ENCODE results near the gene SRSF4. TPM values are rescaled to one million over a fixed set of nuclear protein-coding genes. Genes with fewer than 3 reads are reported as not detected.

Gene SRSF4
- total and polyA plus RNA-seq, 2 of the 8 experiments (the other 6 are each of a cell fraction or from before 2014, with no cell fraction given), result 34.9 to 86.5 TPM

GRCh38 chr1:29202584-29203340 is 21.1 kb upstream of the SRSF4 start:
- H3K27ac ChIP-seq (ENCODE audit: low read depth, low read length), result no peak overlapping the region
- no peak overlapping the region for H4K8ac ChIP-seq (ENCODE audit: extremely low read depth, insufficient read depth, low read length)
- no peak overlapping the region for H3K18ac ChIP-seq (ENCODE audit: extremely low read depth, low read length)
- no peak overlapping the region for H3K56ac ChIP-seq (replicated peaks; ENCODE audit: insufficient read length, low read depth, low read length)
- H3K4me1 ChIP-seq (replicated peaks in 1 of 4; ENCODE audit: control insufficient read depth in 3 of 4, insufficient read depth in 4 of 4, low read length in 3 of 4), result peaks cover 0 to 6% (median 2%) of the 10 kb centered on the region in 4 experiments; a peak in 2 of 7 replicates
- no peaks in the 10 kb centered on the region for H3K9me3 ChIP-seq (ENCODE audit: insufficient read depth in 2 of 2, low read depth in 1 of 2, low read length in 1 of 2)
- H3K14ac ChIP-seq (ENCODE audit: insufficient read length), result no peak overlapping the region
- peaks cover 2 to 31% (median 21%) of the 10 kb centered on the region in 4 experiments; a peak in 6 of 8 replicates for H3K36me3 ChIP-seq (ENCODE audit: control insufficient read depth in 2 of 4, insufficient read depth in 4 of 4, low read length in 3 of 4)
- peak; percentile 90 to 99 for DNase-seq (ENCODE audit: low read depth in 1 of 2, low spot score in 2 of 2)
- H3K9ac ChIP-seq (replicated peaks in 1 of 4; ENCODE audit: extremely low read depth in 1 of 4, low read depth in 3 of 4, low read length in 3 of 4), result no peak overlapping the region
- ChIA-PET POLR2A (ENCODE audit: partially characterized antibody) (interaction anchor here (1.0 to 1.7 kb wide), 8 partner anchors 9 to 79 kb away, joined by 3 to 6 read pairs (median 4); partner anchors contain the start of genes SRSF4 and TMEM200B), CTCF (ENCODE audit: partially characterized antibody) (interaction anchor here (0.7 to 5.3 kb wide), 41 partner anchors 8 to 342 kb away, joined by 3 to 20 read pairs (median 5); partner anchors contain the start of genes SRSF4 and TMEM200B)
- H2BK12ac ChIP-seq (ENCODE audit: low read depth, low read length), result 0 out of 2 replicates have a peak overlapping the region, but pooled peaks have one; percentile 30
- H2BK15ac ChIP-seq (ENCODE audit: low read length), result 0 out of 2 replicates have a peak overlapping the region, but pooled peaks have one; percentile 19
- H3K27me3 ChIP-seq (replicated peaks in 1 of 4; ENCODE audit: control insufficient read depth in 3 of 4, extremely low read depth in 1 of 4, insufficient read depth in 3 of 4, low read length in 3 of 4), result no peaks in the 10 kb centered on the region
- H3K79me2 ChIP-seq (ENCODE audit: control insufficient read depth in 1 of 2, insufficient read depth in 2 of 2, low read length in 2 of 2), result no peaks in the 10 kb centered on the region
- H4K91ac ChIP-seq (replicated peaks; ENCODE audit: insufficient read length, low read length), result no peak overlapping the region
- no peak overlapping the region for H3K4ac ChIP-seq (replicated peaks; ENCODE audit: insufficient read length, low read depth, low read length)
- H2BK20ac ChIP-seq (ENCODE audit: low read length), result no peak overlapping the region
- H2BK5ac ChIP-seq (ENCODE audit: low read depth, low read length), result no peak overlapping the region
- 47% methylated on average over 14 of the region's 14 CpGs; no CpG with 5 or more reads in 1 of the 2 experiments for WGBS, 2 experiments (ENCODE audit: extremely low coverage in 1 of 2, insufficient coverage in 1 of 2, insufficient read length in 1 of 2, insufficient replicate concordance in 2 of 2, low coverage in 1 of 2, low lambda C conversion rate in 2 of 2, missing lambda C conversion rate in 1 of 2)
- H3K23ac ChIP-seq (ENCODE audit: insufficient read length), result no peak overlapping the region
- H2AK5ac ChIP-seq (ENCODE audit: low read depth, low read length), result no peak overlapping the region
- peaks cover 0 to 2% of the 10 kb centered on the region in 2 experiments for H4K20me1 ChIP-seq (replicated peaks in 1 of 2; ENCODE audit: control insufficient read depth in 1 of 2, insufficient read depth in 2 of 2, low read length in 2 of 2)
- H2BK120ac ChIP-seq (replicated peaks; ENCODE audit: low read depth, low read length), result no peak overlapping the region
- H3K23me2 ChIP-seq (ENCODE audit: low read depth, low read length), result no peaks in the 10 kb centered on the region
- H3K4me2 ChIP-seq (ENCODE audit: insufficient read depth in 1 of 2, low read depth in 2 of 2, low read length in 2 of 2), result no peak overlapping the region
- no peak overlapping the region for H3K4me3 ChIP-seq (ENCODE audit: extremely low read depth in 1 of 4, insufficient read depth in 2 of 4, low read depth in 3 of 4, low read length in 4 of 4)
- H4K5ac ChIP-seq (ENCODE audit: insufficient read length, low read depth, low read length), result no peak overlapping the region
- no peaks in the 10 kb centered on the region for H3K79me1 ChIP-seq (ENCODE audit: low read depth, low read length)
- peak; percentile 99 for FAIRE-seq
- no peak overlapping the region for H2AFZ ChIP-seq (ENCODE audit: low read length)
- TF ChIP-seq EP300 (IDR thresholded peaks at IDR 0.05; ENCODE audit: borderline replicate concordance in 1 of 2, low read depth in 2 of 2, low read length in 2 of 2), result no peak
- TF ChIP-seq EZH2 (IDR thresholded peaks at IDR 0.05; ENCODE audit: low read depth, low read length, severe bottlenecking), result no peak
- TF ChIP-seq CBX8 (IDR thresholded peaks at IDR 0.05; ENCODE audit: borderline replicate concordance, low read depth, low read length), result no peak
- TF ChIP-seq NRF1 (IDR thresholded peaks at IDR 0.05; ENCODE audit: low read depth, low read length), result no peak
- peak; percentile 40; the same call in 1 of the 2 replicates for TF ChIP-seq E2F6 (IDR thresholded peaks at IDR 0.05)
- 0 out of 2 replicates have a peak, but pooled peaks have one; percentile 29 for TF ChIP-seq TEAD4 (IDR thresholded peaks at IDR 0.05; ENCODE audit: low read depth, low read length)
- TF ChIP-seq RAD21 (IDR thresholded peaks at IDR 0.05 in 1 of 2, conservative IDR thresholded peaks at IDR 0.05 in 1 of 2; ENCODE audit: low read depth in 2 of 2, low read length in 2 of 2), result peak; percentile 97 to 99
- TF ChIP-seq MAFK (IDR thresholded peaks at IDR 0.05; ENCODE audit: low read depth, low read length), result peak; percentile 56; the same call in 1 of the 2 replicates
- no peak for TF ChIP-seq TAF7 (optimal IDR thresholded peaks at IDR 0.05; ENCODE audit: borderline replicate concordance, low read depth, low read length)
- TF ChIP-seq BACH1 (IDR thresholded peaks at IDR 0.05; ENCODE audit: low read length), result peak; percentile 90

Data from H1 (cell line).